Neural crest cell (in vitro differentiated cells): ENCODE results near the gene PCDHA10. TPM values are rescaled to one million over a fixed set of nuclear protein-coding genes. Genes with fewer than 3 reads are reported as not detected.
"Not testable (repeated sequence)": the region's sequence is repeated elsewhere in the genome, so short reads cannot be mapped to it uniquely, and the experiment has no call there.

ENCODE experiments used
- DNase-seq: peaks from one replicate; pipeline ENCODE4 v3.0.0; 2021; ENCODE audit warnings: low read depth, mixed read lengths, low spot score
- H3K27ac Mint-ChIP-seq: one replicate; pipeline ENCODE4 v1.8.0; 2021; ENCODE audit warnings: mild to moderate bottlenecking, mixed read lengths; ENCODE audit not compliant: unreplicated experiment
- H3K27me3 Mint-ChIP-seq: 2 replicates; pipeline ENCODE4 v1.8.0; 2021; ENCODE audit warnings: low read depth, mild to moderate bottlenecking, mixed read lengths
- H3K36me3 Mint-ChIP-seq: 2 replicates; pipeline ENCODE4 v1.8.0; 2021; ENCODE audit warnings: low read depth, mild to moderate bottlenecking, mixed read lengths
- H3K4me1 Mint-ChIP-seq: 2 replicates; pipeline ENCODE4 v1.8.0; 2021; ENCODE audit warnings: mixed read lengths
- H3K4me3 Mint-ChIP-seq: one replicate; pipeline ENCODE4 v1.8.0; 2021; ENCODE audit warnings: mild to moderate bottlenecking, mixed read lengths
- H3K9me3 Mint-ChIP-seq: 2 replicates; pipeline ENCODE4 v1.8.0; 2021; ENCODE audit warnings: mixed read lengths
- CTCF ChIP-seq: fragments of 200-600 bp; sonication (generic); conservative IDR thresholded peaks from 2 replicates; pipeline ENCODE4 v1.5.0; 2021; ENCODE audit warnings: antibody characterized with exemption, mild to moderate bottlenecking
- total RNA-seq: library from RNA; stranded (reverse); gene quantifications from 2 replicates; pipeline ENCODE4 v1.2.1, GENCODE V29; 2021

PCDHA10 gene
- total RNA-seq, 1 donor from 2014 or later, result 7.3 TPM

- Mint-ChIP-seq H3K36me3 (peaks cover 49% of the 10 kb centered on the region), H3K27me3 (no peaks in the 10 kb centered on the region), H3K4me3 (no peak overlapping the region), H3K4me1 (peaks cover 4% of the 10 kb centered on the region), H3K9me3 (peaks cover 3% of the 10 kb centered on the region), H3K27ac (no peak overlapping the region)
- no peak for DNase-seq
- no peak for TF ChIP-seq CTCF
Measured at GRCh38 chr5:140822281-140822629, 33.4 kb upstream of the PCDHA10 start.

GRCh38 chr5:140822969-140823368, 32.7 kb upstream of the PCDHA10 start:
- H3K9me3 Mint-ChIP-seq, H3K27ac Mint-ChIP-seq, H3K27me3 Mint-ChIP-seq, H3K4me1 Mint-ChIP-seq, DNase-seq, H3K4me3 Mint-ChIP-seq: not testable (repeated sequence)
- peaks cover 46% of the 10 kb centered on the region for H3K36me3 Mint-ChIP-seq

- Mint-ChIP-seq H3K4me3 (no peak overlapping the region), H3K9me3 (peaks cover 5% of the 10 kb centered on the region), H3K27me3 (no peaks in the 10 kb centered on the region), H3K4me1 (peaks cover 7% of the 10 kb centered on the region), H3K27ac (no peak overlapping the region), H3K36me3 (peaks cover 44% of the 10 kb centered on the region)
- no peak for DNase-seq
- no peak for TF ChIP-seq CTCF
Measured at GRCh38 chr5:140823475-140823874, 32.2 kb upstream of the PCDHA10 start.

- Mint-ChIP-seq H3K27ac (peak within 1 kb of the TSS; percentile 92), H3K4me1 (peaks cover 10% of the 10 kb centered on the region), H3K27me3 (no peaks in the 10 kb centered on the region), H3K36me3 (peaks cover 57% of the 10 kb centered on the region), H3K4me3 (peak within 1 kb of the TSS; percentile 87), H3K9me3 (peaks cover 9% of the 10 kb centered on the region)
- peak; percentile 69 for TF ChIP-seq CTCF
- no peak for DNase-seq
Measured at GRCh38 chr5:140827704-140828361, 27.9 kb upstream of the PCDHA10 start, which contains the start of gene PCDHA6. Gene PCDHA6, plus strand, starts transcription at chr5:140827960. Its CDS starts 132 bp downstream, at chr5:140828092.

GRCh38 chr5:140828362-140828737, 27.3 kb upstream of the PCDHA10 start:
- no peak for DNase-seq
- peak; percentile 45 for TF ChIP-seq CTCF
- no peaks in the 10 kb centered on the region for H3K27me3 Mint-ChIP-seq
- H3K4me1 Mint-ChIP-seq, result peaks cover 10% of the 10 kb centered on the region
- H3K4me3 Mint-ChIP-seq, result peak overlapping the region; percentile 87
- H3K27ac Mint-ChIP-seq, result peak overlapping the region; percentile 92
- peaks cover 58% of the 10 kb centered on the region for H3K36me3 Mint-ChIP-seq
- H3K9me3 Mint-ChIP-seq, result peaks cover 12% of the 10 kb centered on the region

GRCh38 chr5:140829511-140830501, 25.9 kb upstream of the PCDHA10 start:
- H3K36me3 Mint-ChIP-seq, result peaks cover 66% of the 10 kb centered on the region
- H3K27ac Mint-ChIP-seq, H3K4me1 Mint-ChIP-seq, DNase-seq, H3K4me3 Mint-ChIP-seq, H3K27me3 Mint-ChIP-seq: not testable (repeated sequence)
- H3K9me3 Mint-ChIP-seq, result peaks cover 14% of the 10 kb centered on the region
